HL-60 (cell line): ENCODE results near the gene SLC7A7.

ENCODE experiments used
- DNase-seq, 2 experiments: peaks; one replicate each; pipeline ENCODE4 v3.0.0-alpha.2; 2010 to 2020; ENCODE audit warnings: low read depth in 1 of 2, low spot score in 1 of 2
- H3K27ac ChIP-seq: fragments of 250-450 bp; sonication (Bioruptor Pico); replicated peaks from 2 replicates; pipeline ENCODE4 v1.5.1; 2020; ENCODE audit warnings: mild to moderate bottlenecking, moderate library complexity
- H3K27me3 ChIP-seq: fragments of 250-450 bp; sonication (Bioruptor Pico); 2 replicates; pipeline ENCODE4 v1.5.1; 2021; ENCODE audit warnings: mild to moderate bottlenecking, moderate library complexity; ENCODE audit not compliant: insufficient read depth, poor library complexity, severe bottlenecking
- H3K4me3 ChIP-seq: replicated peaks from 2 replicates; pipeline ENCODE4 v1.5.1; 2011; ENCODE audit warnings: mild to moderate bottlenecking, control low read depth, low read length; ENCODE audit not compliant: insufficient read depth
- CTCF ChIP-seq: IDR thresholded peaks from one replicate; pipeline ENCODE4 v1.5.1; 2011; ENCODE audit warnings: low read length, control low read depth, inconsistent platforms; ENCODE audit not compliant: insufficient read depth
- GABPA ChIP-seq: IDR thresholded peaks from 2 replicates; pipeline ENCODE4 v1.6.1; 2012; ENCODE audit warnings: low read depth
- POLR2AphosphoS5 ChIP-seq: IDR thresholded peaks from 2 replicates; pipeline ENCODE4 v1.6.1; 2012; ENCODE audit warnings: low read depth
- SPI1 ChIP-seq: IDR thresholded peaks from 2 replicates; pipeline ENCODE4 v1.6.1; 2012; ENCODE audit warnings: low read depth, mild to moderate bottlenecking, borderline replicate concordance
- TF ChIP-seq, protein P1 (sequence below): IDR thresholded peaks from 2 replicates; pipeline ENCODE4 v1.6.1; 2012; ENCODE audit warnings: low read depth; ENCODE audit not compliant: insufficient replicate concordance

Gene SLC7A7

GRCh38 chr14:22769369-22769768 lies 45.9 kb downstream of the SLC7A7 start:
- H3K4me3 ChIP-seq: no peak overlapping the region
- DNase-seq: no peak
- H3K27ac ChIP-seq: no peak overlapping the region
- no peaks in the 10 kb centered on the region for H3K27me3 ChIP-seq
- TF ChIP-seq SPI1 (no peak), CTCF (no peak), GABPA (no peak), POLR2AphosphoS5 (no peak)
- TF ChIP-seq, protein P1, sequence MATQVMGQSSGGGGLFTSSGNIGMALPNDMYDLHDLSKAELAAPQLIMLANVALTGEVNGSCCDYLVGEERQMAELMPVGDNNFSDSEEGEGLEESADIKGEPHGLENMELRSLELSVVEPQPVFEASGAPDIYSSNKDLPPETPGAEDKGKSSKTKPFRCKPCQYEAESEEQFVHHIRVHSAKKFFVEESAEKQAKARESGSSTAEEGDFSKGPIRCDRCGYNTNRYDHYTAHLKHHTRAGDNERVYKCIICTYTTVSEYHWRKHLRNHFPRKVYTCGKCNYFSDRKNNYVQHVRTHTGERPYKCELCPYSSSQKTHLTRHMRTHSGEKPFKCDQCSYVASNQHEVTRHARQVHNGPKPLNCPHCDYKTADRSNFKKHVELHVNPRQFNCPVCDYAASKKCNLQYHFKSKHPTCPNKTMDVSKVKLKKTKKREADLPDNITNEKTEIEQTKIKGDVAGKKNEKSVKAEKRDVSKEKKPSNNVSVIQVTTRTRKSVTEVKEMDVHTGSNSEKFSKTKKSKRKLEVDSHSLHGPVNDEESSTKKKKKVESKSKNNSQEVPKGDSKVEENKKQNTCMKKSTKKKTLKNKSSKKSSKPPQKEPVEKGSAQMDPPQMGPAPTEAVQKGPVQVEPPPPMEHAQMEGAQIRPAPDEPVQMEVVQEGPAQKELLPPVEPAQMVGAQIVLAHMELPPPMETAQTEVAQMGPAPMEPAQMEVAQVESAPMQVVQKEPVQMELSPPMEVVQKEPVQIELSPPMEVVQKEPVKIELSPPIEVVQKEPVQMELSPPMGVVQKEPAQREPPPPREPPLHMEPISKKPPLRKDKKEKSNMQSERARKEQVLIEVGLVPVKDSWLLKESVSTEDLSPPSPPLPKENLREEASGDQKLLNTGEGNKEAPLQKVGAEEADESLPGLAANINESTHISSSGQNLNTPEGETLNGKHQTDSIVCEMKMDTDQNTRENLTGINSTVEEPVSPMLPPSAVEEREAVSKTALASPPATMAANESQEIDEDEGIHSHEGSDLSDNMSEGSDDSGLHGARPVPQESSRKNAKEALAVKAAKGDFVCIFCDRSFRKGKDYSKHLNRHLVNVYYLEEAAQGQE: no peak

DNA sequence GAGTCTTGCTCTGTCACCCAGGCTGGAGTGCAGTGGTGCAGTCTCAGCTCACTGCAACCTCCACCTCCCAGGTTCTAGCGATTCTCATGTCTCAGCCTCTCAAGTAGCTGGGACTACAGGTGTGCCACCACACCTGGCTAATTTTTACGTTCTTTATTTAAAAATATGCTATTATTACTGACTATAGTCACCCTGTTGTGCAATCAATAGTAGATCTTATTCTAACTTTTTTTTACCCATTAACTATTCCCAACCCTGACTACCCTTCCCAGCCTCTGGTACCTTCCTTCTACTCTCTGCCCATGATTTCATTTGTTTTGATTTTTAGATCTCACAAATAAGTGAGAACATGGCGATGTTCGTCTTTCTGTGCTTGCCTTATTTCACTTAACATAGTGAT lies 46.3 kb downstream of the SLC7A7 start:
- H3K27ac ChIP-seq: no peak overlapping the region
- DNase-seq: no peak
- no peaks in the 10 kb centered on the region for H3K27me3 ChIP-seq
- H3K4me3 ChIP-seq: no peak overlapping the region
- no peak for TF ChIP-seq CTCF
- TF ChIP-seq POLR2AphosphoS5: no peak
- no peak for TF ChIP-seq GABPA

DNA sequence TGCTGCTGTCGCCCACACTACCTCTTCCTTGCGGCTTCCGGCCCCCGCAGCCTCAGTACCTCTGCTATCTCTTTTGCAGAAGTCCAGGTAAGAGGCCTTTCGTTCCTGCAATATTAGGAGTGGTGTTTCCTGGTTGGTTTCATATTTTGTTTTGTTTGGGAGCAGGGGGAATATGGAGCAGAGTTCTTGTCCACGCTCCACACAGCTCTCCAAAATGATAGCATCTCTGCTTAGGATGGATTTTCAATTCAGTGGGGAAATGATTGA lies 48.0 kb downstream of the SLC7A7 start:
- peak in 1 of 2 experiments; percentile 62 for DNase-seq
- H3K4me3 ChIP-seq: peak overlapping the region; percentile 90
- TF ChIP-seq CTCF: no peak
- TF ChIP-seq SPI1: peak; percentile 33; the same call in 1 of the 2 replicates
- H3K27me3 ChIP-seq: no peaks in the 10 kb centered on the region
- H3K27ac ChIP-seq: peak overlapping the region; percentile 93

DNA sequence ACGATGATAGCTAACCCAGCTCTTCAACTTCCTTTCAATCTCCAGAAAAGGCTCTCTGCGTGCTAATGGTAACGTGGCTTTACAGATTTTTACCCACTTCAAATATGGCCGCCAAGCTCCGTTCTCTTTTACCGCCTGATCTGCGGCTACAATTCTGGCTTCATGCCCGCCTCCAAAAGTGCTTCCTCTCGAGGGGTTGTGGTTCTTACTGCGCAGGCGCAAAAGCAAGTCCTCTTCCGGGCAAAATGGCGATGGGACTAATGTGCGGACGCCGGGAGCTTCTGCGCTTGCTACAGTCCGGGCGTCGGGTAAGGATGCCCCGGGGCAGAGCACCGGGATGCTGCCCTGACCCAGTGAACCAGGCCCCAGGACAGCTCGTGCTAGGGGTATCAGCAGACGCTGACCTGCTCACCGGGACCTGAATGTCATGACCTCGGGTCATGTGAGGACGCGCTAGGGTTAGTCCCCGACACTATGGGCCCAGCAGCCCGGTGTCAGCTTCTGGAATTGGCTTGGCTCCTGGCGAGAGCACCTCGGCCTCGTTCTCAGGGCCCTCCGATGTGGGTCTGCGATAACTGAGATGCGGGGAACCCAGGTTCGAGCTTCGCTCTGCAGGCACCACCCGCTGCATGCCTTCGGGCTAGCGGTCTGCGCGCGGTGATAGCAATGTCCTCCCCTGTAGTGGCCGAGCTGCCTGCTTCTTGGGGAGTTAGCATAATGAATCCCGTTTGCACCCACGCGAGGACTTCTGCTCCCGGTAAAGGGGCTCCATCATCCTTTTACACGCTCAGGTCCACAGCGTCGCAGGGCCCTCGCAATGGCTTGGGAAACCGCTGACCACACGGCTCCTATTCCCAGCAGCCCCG lies 48.5 kb downstream of the SLC7A7 start, which contains the start of gene OXA1L:
TSS of gene OXA1L (plus strand) at position 232 of the 866 bp plus-strand sequence. CDS start at position 246, 14 bp downstream.
- no peaks in the 10 kb centered on the region for H3K27me3 ChIP-seq
- TF ChIP-seq GABPA (peak; percentile 52; the same call in 1 of the 2 replicates), CTCF (no peak), SPI1 (peak; percentile 54; the same call in 1 of the 2 replicates), POLR2AphosphoS5 (peak; percentile 77)
- TF ChIP-seq, protein P1: peak; percentile 76
- peak within 1 kb of the TSS; percentile 93 for H3K27ac ChIP-seq
- peak; percentile 86 to 98 for DNase-seq
- peak within 1 kb of the TSS; percentile 90 for H3K4me3 ChIP-seq
